ENCODE data around the gene SERPINA1.
"Not testable (repeated sequence)": the region's sequence is repeated elsewhere in the genome, so short reads cannot be mapped to it uniquely, and the experiment has no call there.

Gene SERPINA1

GRCh38 chr14:94369766-94370523, 18.5 kb downstream of the SERPINA1 start:
- not testable (repeated sequence) for DNase-seq (ENCODE audit: low spot score in 2 of 2); H3K4me1 Mint-ChIP-seq; H3K36me3 Mint-ChIP-seq (ENCODE audit: insufficient read depth); H3K9me3 Mint-ChIP-seq; H3K27ac Mint-ChIP-seq (ENCODE audit: low read depth); ATAC-seq (replicated peaks; ENCODE audit: extremely low read depth, poor library complexity, severe bottlenecking); H3K4me3 Mint-ChIP-seq
- H3K27me3 Mint-ChIP-seq: peaks cover 19% of the 10 kb centered on the region

GRCh38 chr14:94368956-94369355, 19.4 kb downstream of the SERPINA1 start:
- DNase-seq (ENCODE audit: low spot score in 2 of 2) (no peak), ATAC-seq (replicated peaks; ENCODE audit: extremely low read depth, poor library complexity, severe bottlenecking) (no peak)
- Mint-ChIP-seq H3K27ac (ENCODE audit: low read depth) (no peak overlapping the region), H3K9me3 (no peaks in the 10 kb centered on the region), H3K4me3 (no peak overlapping the region), H3K36me3 (ENCODE audit: insufficient read depth) (peaks cover 4% of the 10 kb centered on the region), H3K27me3 (peaks cover 19% of the 10 kb centered on the region), H3K4me1 (no peaks in the 10 kb centered on the region)

- no peak for ATAC-seq (replicated peaks; ENCODE audit: extremely low read depth, poor library complexity, severe bottlenecking)
- Mint-ChIP-seq H3K36me3 (ENCODE audit: insufficient read depth) (peaks cover 4% of the 10 kb centered on the region), H3K27ac (ENCODE audit: low read depth) (no peak overlapping the region), H3K4me3 (no peak overlapping the region), H3K27me3 (peaks cover 19% of the 10 kb centered on the region), H3K9me3 (no peaks in the 10 kb centered on the region), H3K4me1 (no peaks in the 10 kb centered on the region)
- DNase-seq (ENCODE audit: low spot score in 2 of 2): no peak
These were observed 20.2 kb downstream of the SERPINA1 start for GRCh38 chr14:94368243-94368590.

GRCh38 chr14:94367347-94368242, 20.8 kb downstream of the SERPINA1 start:
- Mint-ChIP-seq H3K4me3 (no peak overlapping the region), H3K36me3 (ENCODE audit: insufficient read depth) (peaks cover 4% of the 10 kb centered on the region), H3K27me3 (peaks cover 17% of the 10 kb centered on the region), H3K27ac (ENCODE audit: low read depth) (no peak overlapping the region), H3K9me3 (no peaks in the 10 kb centered on the region), H3K4me1 (no peaks in the 10 kb centered on the region)
- DNase-seq (ENCODE audit: low spot score in 2 of 2): no peak
- no peak for ATAC-seq (replicated peaks; ENCODE audit: extremely low read depth, poor library complexity, severe bottlenecking)

GRCh38 chr14:94366146-94366915, 22.1 kb downstream of the SERPINA1 start, which contains the start of gene SERPINA2:
TSS of gene SERPINA2 (minus strand) at chr14:94366698.
- Mint-ChIP-seq H3K4me1 (no peaks in the 10 kb centered on the region), H3K27ac (ENCODE audit: low read depth) (no peak within 1 kb of the TSS), H3K4me3 (no peak within 1 kb of the TSS), H3K9me3 (no peaks in the 10 kb centered on the region), H3K27me3 (peaks cover 9% of the 10 kb centered on the region), H3K36me3 (ENCODE audit: insufficient read depth) (peaks cover 4% of the 10 kb centered on the region)
- DNase-seq (ENCODE audit: low spot score in 2 of 2) (no peak), ATAC-seq (replicated peaks; ENCODE audit: extremely low read depth, poor library complexity, severe bottlenecking) (no peak)

- peaks cover 2% of the 10 kb centered on the region for H3K36me3 Mint-ChIP-seq (ENCODE audit: insufficient read depth)
- ATAC-seq (replicated peaks; ENCODE audit: extremely low read depth, poor library complexity, severe bottlenecking) (no peak), DNase-seq (ENCODE audit: low spot score in 2 of 2) (no peak)
- no peak overlapping the region for H3K4me3 Mint-ChIP-seq
- peaks cover 14% of the 10 kb centered on the region for H3K27me3 Mint-ChIP-seq
- H3K9me3 Mint-ChIP-seq: no peaks in the 10 kb centered on the region
- H3K27ac Mint-ChIP-seq (ENCODE audit: low read depth): no peak overlapping the region
- no peaks in the 10 kb centered on the region for H3K4me1 Mint-ChIP-seq
These were observed 22.8 kb downstream of the SERPINA1 start for GRCh38 chr14:94365624-94366023.

GRCh38 chr14:94364964-94365363, 23.4 kb downstream of the SERPINA1 start:
- Mint-ChIP-seq H3K27me3 (peaks cover 20% of the 10 kb centered on the region), H3K4me3 (no peak overlapping the region), H3K9me3 (no peaks in the 10 kb centered on the region), H3K27ac (ENCODE audit: low read depth) (no peak overlapping the region), H3K4me1 (no peaks in the 10 kb centered on the region), H3K36me3 (ENCODE audit: insufficient read depth) (peaks cover 2% of the 10 kb centered on the region)
- DNase-seq (ENCODE audit: low spot score in 2 of 2): no peak
- ATAC-seq (replicated peaks; ENCODE audit: extremely low read depth, poor library complexity, severe bottlenecking): no peak

- Mint-ChIP-seq H3K27me3 (peaks cover 22% of the 10 kb centered on the region), H3K4me1 (no peaks in the 10 kb centered on the region), H3K4me3 (no peak overlapping the region), H3K36me3 (ENCODE audit: insufficient read depth) (no peaks in the 10 kb centered on the region), H3K9me3 (no peaks in the 10 kb centered on the region), H3K27ac (ENCODE audit: low read depth) (no peak overlapping the region)
- no peak for DNase-seq (ENCODE audit: low spot score in 2 of 2)
- ATAC-seq (replicated peaks; ENCODE audit: extremely low read depth, poor library complexity, severe bottlenecking): no peak
These were observed 24.4 kb downstream of the SERPINA1 start for GRCh38 chr14:94364037-94364436.

- ATAC-seq (replicated peaks; ENCODE audit: extremely low read depth, poor library complexity, severe bottlenecking): no peak
- no peaks in the 10 kb centered on the region for H3K36me3 Mint-ChIP-seq (ENCODE audit: insufficient read depth)
- peaks cover 16% of the 10 kb centered on the region for H3K27me3 Mint-ChIP-seq
- no peak overlapping the region for H3K27ac Mint-ChIP-seq (ENCODE audit: low read depth)
- no peak for DNase-seq (ENCODE audit: low spot score in 2 of 2)
- no peaks in the 10 kb centered on the region for H3K9me3 Mint-ChIP-seq
- H3K4me3 Mint-ChIP-seq: no peak overlapping the region
- H3K4me1 Mint-ChIP-seq: no peaks in the 10 kb centered on the region
These were observed 25.2 kb downstream of the SERPINA1 start for GRCh38 chr14:94363151-94363624.

- peaks cover 16% of the 10 kb centered on the region for H3K27me3 Mint-ChIP-seq
- H3K4me3 Mint-ChIP-seq: no peak overlapping the region
- H3K4me1 Mint-ChIP-seq: no peaks in the 10 kb centered on the region
- no peak for DNase-seq (ENCODE audit: low spot score in 2 of 2)
- H3K27ac Mint-ChIP-seq (ENCODE audit: low read depth): no peak overlapping the region
- no peaks in the 10 kb centered on the region for H3K36me3 Mint-ChIP-seq (ENCODE audit: insufficient read depth)
- ATAC-seq (replicated peaks; ENCODE audit: extremely low read depth, poor library complexity, severe bottlenecking): no peak
- no peaks in the 10 kb centered on the region for H3K9me3 Mint-ChIP-seq
These were observed 25.7 kb downstream of the SERPINA1 start for GRCh38 chr14:94362614-94363133.

GRCh38 chr14:94361682-94362081, 26.7 kb downstream of the SERPINA1 start:
- H3K27ac Mint-ChIP-seq (ENCODE audit: low read depth): no peak overlapping the region
- no peaks in the 10 kb centered on the region for H3K9me3 Mint-ChIP-seq
- no peak for ATAC-seq (replicated peaks; ENCODE audit: extremely low read depth, poor library complexity, severe bottlenecking)
- H3K36me3 Mint-ChIP-seq (ENCODE audit: insufficient read depth): no peaks in the 10 kb centered on the region
- H3K27me3 Mint-ChIP-seq: peaks cover 16% of the 10 kb centered on the region
- DNase-seq (ENCODE audit: low spot score in 2 of 2): no peak
- no peak overlapping the region for H3K4me3 Mint-ChIP-seq
- H3K4me1 Mint-ChIP-seq: no peaks in the 10 kb centered on the region

- Mint-ChIP-seq H3K4me3 (no peak overlapping the region), H3K36me3 (ENCODE audit: insufficient read depth) (no peaks in the 10 kb centered on the region)
- no peak for ATAC-seq (replicated peaks; ENCODE audit: extremely low read depth, poor library complexity, severe bottlenecking)
These were observed 27.3 kb downstream of the SERPINA1 start for GRCh38 chr14:94360945-94361565.

More at GRCh38 chr14:94360945-94361565, 27.3 kb downstream of the SERPINA1 start:
- no peaks in the 10 kb centered on the region for H3K4me1 Mint-ChIP-seq
- no peak overlapping the region for H3K27ac Mint-ChIP-seq (ENCODE audit: low read depth)
- DNase-seq (ENCODE audit: low spot score in 2 of 2): no peak
- H3K27me3 Mint-ChIP-seq: peaks cover 16% of the 10 kb centered on the region
- no peaks in the 10 kb centered on the region for H3K9me3 Mint-ChIP-seq

All from central memory CD8-positive, alpha-beta T cell (primary cell).